COLO829 (cell line): ENCODE data around the gene METAP1.
"Not testable (repeated sequence)": the region's sequence is repeated elsewhere in the genome, so short reads cannot be mapped to it uniquely, and the experiment has no call there.

Experiments
- DNase-seq: peaks from one replicate; pipeline ENCODE4 v3.0.0; 2012; ENCODE audit warnings: low spot score

Gene METAP1

DNA sequence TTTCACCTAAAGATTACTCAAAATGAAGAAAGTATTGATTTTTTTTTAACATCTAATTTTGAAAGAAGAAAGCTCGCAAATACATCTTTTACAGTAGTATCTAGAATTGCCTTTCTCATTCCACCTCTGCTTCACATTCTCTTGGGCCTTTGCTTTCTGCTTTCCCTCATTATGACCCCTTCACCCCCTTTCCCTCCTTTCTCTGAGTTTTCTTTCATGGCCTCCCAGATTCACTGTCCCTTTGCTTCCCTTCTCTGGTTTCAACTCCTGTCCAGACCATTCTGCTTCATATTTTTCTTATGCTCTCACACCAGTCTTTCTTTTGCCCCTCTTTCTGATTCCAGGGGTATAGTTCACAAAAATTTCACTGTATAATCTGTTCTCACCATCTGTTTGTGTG is 64.0 kb downstream of the METAP1 start:
- no peak for DNase-seq

DNA sequence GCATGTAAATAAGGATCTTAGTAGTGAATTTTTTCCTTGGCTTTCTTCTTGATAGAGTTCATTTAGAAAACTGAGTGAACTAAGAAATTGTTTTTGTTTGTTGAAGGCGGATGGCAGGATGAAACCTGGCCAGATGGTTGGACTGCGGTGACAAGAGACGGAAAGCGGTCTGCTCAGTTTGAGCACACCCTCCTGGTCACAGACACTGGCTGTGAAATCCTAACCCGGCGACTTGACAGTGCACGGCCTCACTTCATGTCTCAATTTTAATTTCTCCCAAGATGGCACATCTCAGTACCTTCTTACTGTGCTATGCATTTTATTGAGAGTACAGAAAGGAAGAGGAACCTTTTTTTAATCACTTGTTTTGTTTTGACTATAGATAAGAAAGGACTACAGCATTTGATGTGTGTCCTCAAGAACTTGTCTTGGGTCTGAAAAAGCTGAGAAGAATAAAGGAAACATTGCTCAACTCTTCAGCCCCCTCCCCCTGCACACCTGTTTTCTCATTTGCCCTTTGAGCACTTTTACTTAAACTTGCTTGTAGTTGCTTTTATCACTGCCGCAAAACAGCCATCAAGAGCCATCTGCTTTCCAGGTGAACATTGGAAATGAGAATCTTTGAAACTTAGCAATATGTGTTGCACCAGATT is 65.7 kb downstream of the METAP1 start:
- no peak for DNase-seq

DNA sequence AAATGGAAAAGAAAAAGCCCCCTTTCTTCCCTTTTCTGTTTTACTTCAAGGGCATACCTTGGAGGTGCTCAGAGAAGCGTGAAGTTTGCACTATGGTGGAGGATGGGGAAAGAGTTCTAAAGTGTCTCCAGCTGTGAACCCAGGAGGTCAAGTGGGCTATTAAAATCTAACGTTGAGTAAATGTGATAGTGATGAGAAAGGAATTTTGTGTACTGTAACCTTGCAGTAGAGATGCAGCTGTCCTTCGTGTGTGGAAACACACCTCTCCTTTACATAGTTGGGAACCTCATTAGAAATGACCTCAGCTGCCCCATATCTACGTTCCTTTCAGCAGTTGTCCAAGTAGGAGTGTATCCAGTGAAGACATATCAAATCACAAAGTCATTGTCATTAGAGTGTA is 66.6 kb downstream of the METAP1 start:
- no peak for DNase-seq

DNA sequence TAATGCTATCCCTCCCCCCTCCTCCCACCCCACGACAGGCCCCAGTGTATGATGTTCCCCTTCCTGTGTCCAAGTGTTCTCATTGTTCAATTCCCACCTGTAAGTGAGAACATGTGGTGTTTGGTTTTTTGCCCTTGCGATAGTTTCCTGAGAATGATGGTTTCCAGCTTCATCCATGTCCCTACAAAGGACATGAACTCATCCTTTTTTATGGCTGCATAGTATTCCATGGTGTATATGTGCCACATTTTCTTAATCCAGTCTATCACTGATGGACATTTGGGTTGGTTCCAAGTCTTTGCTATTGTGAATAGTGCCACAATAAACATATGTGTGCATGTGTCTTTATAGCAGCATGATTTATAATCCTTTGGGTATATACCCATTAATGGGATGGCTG is 70.0 kb downstream of the METAP1 start:
- not testable (repeated sequence) for DNase-seq

DNA sequence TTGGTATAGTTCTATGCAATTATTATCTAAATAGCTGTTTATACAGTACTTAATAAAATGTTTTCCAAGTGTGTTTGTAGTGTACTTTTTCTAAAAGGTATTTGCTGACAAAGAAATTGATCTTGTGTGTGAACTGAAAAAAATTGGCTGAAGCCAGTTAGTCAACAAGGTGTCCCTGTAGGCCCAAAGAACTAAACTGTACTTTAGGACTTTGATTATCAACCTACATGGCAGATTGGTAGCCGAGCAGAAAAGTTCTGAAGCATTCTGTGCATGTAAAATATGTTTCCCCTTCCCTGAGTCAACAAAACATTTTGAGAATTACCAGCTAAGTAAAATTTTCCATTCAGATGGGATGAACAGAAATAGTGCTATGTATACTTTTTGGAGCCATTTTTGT is 72.1 kb downstream of the METAP1 start:
- DNase-seq: no peak

DNA sequence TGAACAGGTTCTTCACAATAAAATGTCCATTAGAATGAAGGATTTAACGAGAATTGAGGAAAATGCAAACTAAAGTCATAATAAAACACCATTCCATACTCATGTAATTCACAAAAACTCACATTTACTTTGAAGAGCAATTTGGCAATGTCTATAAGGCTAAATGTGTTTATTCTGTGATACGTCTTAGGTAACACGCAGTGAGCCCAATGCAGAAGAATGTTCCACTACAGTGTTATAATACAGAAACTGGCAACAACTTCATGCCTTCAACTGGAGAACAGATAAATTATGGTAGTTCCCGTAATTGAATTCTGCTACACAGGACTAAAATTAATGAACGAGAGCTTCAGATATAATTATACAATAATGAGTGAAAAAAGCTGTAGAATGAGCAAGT is 75.6 kb downstream of the METAP1 start:
- DNase-seq: no peak

DNA sequence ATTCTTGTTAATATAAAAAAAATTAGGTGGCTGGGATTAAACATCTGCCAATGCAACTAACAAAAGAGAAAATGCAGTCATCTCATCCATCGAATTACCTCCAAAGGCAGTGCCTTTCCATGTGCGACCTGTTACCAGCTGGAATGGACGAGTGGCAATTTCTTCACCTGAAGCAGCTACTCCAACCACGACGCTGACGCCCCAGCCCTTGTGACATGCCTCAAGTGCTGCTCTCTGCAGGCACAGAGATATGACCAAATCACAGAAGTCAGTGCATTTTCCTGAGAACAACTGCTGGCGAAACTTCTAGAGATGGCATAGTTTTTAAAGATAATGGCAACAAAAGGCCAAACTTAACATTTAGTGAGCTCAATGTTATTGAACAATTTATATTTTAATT is 79.3 kb downstream of the METAP1 start:
- DNase-seq: no peak

DNA sequence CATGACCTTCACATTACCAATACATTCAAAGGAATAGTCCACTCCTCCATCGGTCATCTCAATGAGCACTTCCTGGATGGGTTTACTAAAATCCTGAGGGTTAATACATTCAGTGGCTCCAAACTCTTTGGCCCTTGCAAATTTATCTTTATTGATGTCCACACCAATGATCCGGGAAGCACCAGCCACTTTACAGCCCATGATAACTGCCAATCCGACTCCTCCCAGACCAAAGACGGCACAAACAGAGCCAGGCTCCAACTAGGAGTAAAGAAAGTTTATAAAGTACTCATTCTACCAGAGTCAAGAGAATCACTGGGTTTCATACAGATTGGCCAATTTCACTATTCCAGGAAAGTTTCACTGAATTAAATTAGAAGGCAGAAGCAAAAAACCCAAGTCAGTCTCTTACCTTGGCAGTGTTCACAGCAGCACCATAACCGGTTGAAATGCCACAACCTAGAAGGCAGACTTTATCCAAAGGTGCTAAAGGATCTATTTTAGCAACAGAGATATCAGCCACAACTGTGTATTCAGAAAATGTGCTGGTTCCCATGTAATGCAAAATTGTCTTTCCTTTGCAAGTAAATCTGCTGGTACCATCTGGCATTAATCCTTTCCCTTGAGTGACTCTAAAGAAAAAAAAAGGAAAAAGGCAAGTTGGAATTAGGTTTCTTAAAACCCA is 80.9 kb downstream of the METAP1 start:
- DNase-seq: no peak

DNA sequence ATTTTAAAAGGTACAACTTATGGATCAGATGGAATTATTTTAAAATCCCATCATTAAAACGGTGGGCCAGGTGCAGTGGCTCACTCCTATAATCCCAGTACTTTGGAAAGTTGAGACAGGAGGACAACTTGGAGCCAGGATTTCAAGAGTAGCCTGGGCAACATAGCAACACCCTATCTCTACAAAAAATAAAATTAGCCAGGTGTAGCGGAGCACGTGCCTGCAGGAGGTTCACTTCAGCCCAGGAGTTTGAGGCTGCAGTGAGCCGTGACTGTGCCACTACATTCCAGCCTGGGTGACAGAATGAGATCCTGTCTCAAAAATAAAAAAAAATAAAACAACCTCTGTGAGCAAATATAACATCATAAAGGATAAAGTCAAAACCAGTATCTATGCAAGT is 81.7 kb downstream of the METAP1 start:
- DNase-seq: no peak

DNA sequence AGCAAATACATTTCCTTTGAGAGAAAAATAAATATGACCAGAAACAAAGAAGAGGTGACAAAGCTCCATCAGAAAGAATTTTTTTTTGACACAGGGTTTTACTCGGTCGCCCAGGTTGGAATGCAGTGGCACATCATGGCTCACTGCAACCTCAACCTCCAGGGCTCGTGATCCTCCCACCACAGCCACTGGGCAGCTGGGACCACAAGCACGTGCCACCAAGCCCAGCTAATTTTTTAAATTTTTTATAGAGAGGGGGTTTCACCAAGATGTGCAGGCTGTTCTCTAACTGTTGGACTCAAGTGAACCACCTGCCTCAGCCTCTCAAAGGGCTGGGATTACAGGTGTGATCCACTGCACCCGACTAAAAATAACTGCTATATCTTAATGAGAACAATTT is 82.8 kb downstream of the METAP1 start:
- no peak for DNase-seq

DNA sequence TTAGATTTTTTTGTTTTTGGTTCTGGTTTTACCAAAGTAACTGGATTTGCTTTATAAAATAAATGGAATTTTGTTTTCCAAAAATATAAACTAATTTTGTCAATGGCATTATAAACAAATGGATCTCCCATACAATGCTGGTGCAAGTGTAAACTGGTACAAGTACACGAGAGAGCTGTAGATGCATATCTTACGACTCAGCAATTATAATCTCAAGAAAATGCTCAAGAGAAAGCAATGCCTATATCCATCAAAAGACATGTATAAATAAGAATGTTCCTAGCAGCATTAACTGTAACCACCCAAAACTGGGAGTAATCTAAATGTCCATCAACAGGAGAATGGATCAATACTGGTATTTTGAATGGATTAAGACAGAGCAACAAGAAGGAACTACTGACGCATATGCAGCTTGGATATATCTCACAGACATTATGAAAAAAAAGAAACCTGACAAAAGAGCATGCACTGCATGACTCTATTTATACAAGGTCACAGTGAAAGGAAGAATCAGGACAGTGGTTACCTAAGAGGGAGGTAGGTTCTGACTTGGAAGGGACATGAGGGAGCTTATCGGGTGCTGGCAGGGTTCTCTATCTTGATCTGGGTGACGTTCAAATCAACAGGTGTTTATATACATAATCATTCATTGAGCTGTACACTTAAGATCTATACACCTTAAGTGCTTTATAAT is 83.6 kb downstream of the METAP1 start:
- DNase-seq: no peak

DNA sequence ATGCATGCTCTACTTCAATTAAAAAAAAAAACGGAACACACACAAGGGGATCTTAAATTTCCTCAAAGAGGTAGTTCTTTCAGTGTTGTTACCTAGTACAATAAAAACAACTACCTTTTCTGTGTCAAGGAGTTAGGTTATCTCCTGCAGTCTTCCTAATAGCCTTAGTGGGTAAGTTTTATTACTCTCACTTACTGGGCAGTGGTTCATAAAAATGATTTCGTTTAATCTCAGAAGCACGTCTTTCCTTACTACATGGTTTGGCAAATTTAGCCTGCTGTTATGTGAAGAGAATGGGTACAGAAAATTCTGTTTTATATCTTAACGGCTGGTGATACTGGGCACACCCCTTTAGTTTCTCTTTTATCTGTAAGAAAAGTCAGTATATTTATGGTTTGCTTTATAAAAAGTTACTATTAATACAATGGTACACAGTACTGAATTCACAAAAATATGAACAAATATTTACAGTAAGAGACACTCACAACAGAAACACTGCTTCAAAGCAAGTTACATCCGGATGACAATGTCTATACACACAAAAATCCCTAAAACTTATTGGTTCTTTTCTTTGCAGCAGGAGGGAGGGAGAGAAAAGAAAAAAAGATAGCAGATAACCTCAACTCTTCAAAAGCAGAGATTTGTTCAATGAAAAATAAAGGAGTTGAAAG is 84.2 kb downstream of the METAP1 start:
- no peak for DNase-seq

DNA sequence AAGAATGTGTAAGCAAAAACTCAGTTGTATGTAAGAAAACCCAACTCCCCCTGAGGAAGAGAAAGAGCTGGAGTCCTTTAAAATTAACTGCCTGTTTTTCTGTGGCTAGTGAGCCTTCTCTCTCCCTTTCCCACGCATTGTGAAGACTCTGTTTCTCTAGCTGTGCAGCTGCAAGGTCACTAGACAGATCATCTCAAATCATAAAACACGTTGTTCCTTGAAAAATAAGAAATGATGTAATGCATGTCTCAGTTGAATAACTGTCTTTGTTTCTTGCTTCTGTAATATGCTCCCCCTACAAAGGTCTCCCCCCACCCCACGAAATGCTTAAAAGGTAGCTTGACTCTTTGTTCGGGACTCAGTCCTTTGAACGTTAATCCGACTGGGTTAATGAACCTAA is 85.3 kb downstream of the METAP1 start:
- not testable (repeated sequence) for DNase-seq

DNA sequence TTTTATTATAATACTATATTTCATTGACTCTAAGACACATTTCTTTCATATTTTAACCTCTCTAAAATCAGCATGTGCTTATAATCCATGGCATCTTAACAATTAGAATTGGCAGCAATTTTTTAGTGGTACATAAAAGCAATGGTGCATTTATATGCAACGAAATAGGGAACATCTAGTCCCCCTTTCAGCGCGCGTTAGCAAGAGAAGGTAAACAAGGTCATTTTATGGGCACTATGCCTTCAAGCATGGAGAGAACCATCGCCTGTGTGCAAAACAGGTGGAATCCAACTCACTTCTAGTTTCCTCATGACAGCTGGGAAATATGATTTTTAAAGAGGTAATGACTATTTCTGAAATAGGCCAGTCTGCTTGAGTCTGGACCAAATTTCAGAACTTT is 86.7 kb downstream of the METAP1 start:
- no peak for DNase-seq

DNA sequence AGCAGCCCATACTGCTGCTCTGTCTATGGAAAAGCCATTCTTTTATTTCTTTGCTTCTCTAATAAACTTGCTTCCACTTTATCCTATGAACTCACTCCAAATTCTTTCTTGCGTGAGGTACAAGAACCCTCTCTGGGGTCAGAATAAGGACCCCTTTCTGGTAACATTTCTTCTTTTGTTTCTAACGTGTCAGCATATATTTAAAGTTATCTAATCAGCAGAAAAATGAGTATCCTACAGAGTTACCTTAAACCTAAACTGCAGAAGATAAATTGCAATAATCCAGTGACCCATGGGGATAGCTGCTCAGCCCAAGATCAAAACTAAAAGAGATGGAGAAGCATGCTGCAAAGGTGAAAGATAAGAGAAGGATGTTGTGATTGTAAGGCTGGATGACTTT is 89.1 kb downstream of the METAP1 start:
- DNase-seq: no peak

DNA sequence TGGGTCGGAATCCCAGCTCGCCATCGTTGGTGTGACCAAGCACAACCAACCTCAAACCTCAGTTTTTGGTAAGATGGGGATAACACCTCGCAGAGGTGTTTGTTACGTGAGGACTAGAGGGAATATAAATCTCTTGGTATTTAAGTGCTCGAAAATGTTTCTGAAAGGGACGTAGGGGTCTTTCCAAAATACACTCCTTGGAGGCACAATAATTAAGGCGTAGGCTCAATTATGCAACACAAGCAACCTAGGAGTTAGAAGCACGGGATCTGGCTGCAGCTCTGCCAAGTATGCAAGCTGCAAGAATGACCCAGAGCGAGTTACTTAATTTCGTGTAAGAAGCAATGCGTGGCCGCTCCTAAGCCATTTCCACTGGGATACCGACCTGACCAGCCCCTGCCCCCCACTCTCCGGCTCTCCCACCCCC is 92.5 kb downstream of the METAP1 start:
- peak; percentile 72 for DNase-seq

DNA sequence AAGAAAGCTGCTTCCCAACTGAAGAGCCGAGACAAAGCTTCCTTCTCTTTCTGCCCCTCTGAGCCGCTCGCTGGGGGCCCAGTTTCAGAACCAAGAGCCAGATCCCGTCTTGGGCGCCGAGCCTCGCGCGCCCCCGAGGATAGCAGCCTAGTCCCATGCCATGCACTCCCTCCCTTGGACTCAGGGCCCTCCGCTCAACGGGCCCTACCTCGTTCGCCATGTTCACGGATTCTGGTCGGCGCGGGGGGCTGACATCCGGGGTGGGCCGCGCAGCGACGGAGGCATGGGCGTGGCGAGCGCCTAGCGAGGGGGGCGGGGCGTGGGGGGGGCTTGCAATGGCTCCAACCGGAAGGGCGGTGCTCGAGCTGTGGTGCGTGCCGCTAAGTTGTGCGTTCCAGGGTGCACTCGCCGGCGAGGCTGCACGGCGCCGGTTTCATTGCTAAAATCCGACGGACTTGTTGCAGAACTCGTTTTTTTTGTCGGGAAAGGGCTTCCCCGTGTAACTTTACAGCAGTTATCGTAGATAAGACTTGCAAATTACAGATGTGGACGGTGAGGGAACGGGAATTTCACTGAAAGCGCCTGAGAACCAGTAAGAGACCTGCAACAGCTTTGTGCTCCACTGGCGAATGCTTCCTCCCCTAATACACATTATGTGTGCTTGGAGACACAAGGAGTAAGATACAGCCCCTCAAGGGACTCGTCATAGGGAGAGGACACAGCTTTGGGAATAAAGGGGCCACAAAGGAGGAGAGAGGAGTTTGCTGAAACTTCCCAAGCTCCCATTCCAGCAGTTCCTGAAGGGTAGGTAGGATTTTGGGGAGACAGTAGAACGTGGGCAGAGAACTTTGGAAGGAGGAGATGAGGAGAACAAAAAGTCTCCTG is 93.2 kb downstream of the METAP1 start, which contains the start of gene ADH5:
Gene ADH5 (minus strand): TSS at position 308 of the 885 bp plus-strand sequence. CDS start 88 bp downstream, at position 220.
- DNase-seq: peak; percentile 97

DNA sequence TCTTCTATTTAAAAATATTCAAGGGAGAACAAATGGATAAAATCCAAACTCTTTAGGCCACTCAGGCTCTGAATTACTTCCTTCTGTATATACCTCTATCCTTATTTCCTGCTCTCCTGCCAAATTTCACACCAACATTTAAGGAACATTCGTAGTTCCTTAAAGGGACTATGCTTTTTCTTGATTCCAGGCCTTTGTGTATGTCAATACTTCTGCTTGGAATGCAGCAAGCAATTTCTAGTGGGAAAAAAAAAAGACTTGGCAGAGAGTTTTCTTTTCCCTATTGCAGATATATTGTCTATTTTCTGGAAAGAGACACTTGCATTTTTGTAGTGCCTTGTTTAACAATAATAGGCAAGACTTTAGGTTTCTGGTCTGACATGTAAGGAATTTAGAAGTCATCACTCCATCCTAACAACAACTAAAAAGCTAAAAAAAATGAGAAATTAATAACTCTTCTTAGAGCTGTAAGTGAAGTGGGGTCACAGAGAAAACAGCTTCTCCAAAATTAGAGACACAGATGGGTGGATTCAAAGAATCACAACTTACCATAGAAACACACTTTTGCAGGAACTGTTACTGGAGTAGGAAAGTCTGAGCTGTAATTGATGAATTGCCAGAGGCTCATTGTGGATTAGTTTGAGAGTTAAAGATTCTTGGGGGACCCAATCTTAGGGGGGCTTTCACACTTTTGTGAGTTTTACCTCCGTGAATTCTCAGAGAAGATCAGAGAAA is 95.1 kb downstream of the METAP1 start:
- DNase-seq: no peak

DNA sequence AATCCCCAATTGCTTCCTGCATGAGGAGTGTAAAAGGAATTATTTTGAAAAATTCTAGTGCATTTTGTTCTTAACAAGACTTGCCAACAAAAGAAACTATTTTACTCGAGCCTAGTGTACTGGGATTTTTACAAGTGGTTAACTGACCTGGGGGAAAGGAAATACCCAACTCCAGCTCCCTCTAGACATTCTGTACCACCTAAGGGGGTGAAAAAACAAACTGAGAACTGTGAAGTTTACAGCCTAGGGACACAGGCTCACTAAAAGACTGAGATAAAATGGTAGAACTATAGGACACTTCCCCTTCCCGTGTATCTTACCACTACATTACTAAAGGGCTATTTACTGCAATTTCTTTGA is 95.7 kb downstream of the METAP1 start:
- no peak for DNase-seq

DNA sequence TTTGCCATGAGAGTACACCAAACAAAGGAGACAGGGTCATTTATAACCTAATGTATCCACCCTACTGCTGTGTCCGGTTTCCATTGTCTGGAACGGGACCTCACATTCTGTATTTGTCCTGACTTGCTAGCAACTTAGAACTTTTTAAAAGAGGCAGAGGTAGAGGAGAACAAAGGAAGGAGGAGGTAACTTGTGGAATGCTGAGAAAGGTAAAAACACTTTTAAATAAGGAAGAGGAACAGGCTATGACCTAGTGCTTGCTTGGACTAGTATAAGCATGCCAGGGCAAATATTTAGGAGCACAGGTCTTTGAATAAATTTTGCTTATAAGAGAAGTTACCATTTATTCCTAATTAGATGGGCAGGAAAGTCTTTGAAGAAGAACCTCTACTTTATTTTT is 96.3 kb downstream of the METAP1 start:
- not testable (repeated sequence) for DNase-seq

DNA sequence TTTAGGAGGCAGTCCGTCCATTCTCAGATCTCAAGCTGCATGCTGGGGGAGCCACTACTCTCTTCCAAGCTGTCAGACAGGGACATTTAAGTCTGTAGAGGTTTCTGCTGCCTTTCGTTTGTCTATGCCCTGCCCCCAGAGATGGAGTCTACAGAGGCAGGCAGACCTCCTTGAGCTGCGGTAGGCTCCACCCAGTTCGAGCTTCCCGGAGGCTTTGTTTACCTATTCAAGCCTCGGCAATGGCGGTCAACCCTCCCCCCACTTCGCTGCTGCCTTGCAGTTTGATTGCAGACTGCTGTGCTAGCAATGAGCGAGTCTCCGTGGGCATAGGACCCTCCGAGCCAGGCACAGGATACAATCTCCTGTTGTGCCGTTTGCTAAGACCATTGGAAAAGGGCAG is 103.8 kb downstream of the METAP1 start:
- no peak for DNase-seq
